ENCODE results near the gene LRCOL1. TPM values are rescaled to one million over a fixed set of nuclear protein-coding genes. Genes with fewer than 3 reads are reported as not detected.

The LRCOL1 gene
- total RNA-seq, 2 donors from 2014 or later = not detected

DNA sequence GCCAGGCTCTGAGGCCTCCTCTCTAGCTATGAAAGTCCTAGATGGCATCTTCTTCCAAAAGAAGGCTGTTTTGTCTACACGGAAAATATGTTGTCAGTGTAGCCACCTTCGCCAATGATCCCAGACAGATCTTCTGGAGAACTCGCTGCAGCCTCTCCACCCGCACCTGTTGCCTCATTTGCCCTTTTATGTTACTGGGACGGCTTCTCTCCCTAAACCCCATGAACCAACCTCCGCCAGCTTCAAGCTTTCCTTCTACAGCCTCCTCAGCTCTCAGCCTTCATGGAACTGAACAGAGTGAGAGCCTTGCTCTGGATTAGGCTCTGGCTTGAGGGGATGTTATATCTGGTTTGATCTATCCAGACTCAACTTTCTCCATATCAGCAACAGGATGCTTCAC is 18.9 kb upstream of the LRCOL1 start:
- no peak overlapping the region for H3K4me3 ChIP-seq
- H3K4me1 ChIP-seq = no peaks in the 10 kb centered on the region
- 95 to 96% methylated on average over 6 of the region's 6 CpGs for WGBS, 2 donors
- H3K36me3 ChIP-seq (replicated peaks in 1 of 2; ENCODE audit: insufficient read depth in 1 of 2, low read depth in 2 of 2) = peaks cover 5 to 8% of the 10 kb centered on the region in 2 donors
- intact Hi-C loops (cut with DNase I) = no loop called here
- TF ChIP-seq, protein P1, sequence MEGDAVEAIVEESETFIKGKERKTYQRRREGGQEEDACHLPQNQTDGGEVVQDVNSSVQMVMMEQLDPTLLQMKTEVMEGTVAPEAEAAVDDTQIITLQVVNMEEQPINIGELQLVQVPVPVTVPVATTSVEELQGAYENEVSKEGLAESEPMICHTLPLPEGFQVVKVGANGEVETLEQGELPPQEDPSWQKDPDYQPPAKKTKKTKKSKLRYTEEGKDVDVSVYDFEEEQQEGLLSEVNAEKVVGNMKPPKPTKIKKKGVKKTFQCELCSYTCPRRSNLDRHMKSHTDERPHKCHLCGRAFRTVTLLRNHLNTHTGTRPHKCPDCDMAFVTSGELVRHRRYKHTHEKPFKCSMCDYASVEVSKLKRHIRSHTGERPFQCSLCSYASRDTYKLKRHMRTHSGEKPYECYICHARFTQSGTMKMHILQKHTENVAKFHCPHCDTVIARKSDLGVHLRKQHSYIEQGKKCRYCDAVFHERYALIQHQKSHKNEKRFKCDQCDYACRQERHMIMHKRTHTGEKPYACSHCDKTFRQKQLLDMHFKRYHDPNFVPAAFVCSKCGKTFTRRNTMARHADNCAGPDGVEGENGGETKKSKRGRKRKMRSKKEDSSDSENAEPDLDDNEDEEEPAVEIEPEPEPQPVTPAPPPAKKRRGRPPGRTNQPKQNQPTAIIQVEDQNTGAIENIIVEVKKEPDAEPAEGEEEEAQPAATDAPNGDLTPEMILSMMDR (IDR thresholded peaks at IDR 0.05) = no peak
- no peak for TF ChIP-seq POLR2A (IDR thresholded peaks at IDR 0.05)
- DNase-seq (no peak), ATAC-seq (no peak)
- no peaks in the 10 kb centered on the region for H3K9me3 ChIP-seq
- H3K27me3 ChIP-seq = no peaks in the 10 kb centered on the region
- H3K27ac ChIP-seq = no peak overlapping the region

DNA sequence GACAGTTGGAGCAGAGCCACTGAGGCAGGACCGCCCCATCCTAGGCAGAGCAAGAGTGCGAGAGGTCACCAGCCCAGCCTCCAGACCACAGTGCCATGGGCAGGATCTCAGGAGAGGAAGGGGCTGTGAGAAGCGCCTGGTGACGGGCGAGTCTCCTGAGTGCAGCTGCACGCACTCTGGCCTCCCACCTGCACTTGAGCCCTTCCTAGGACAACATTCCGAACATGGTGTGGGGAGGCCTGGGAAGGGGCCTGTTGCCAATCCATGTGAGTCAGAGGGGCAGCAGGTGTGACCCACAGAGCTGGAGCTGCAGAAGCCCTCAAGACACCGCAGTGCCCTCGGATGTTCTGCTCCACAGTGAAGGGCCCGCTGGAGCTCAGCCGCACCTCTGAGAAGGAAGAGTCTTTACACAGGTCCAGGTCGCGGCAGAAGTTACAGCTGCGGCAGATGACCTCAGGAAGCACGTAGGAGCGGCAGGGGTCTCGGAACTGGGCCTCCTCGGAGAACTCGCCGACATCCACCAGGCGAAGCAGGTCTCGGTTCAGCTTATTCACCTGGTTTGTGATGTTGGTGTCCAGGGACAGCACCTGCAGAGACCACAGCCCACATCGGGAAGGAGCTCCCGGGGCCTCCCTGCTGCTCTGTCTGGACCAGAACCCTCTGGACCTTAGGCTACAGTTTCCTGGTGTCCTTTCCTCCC is 15.5 kb upstream of the LRCOL1 start:
- WGBS, 2 donors = 96 to 98% methylated on average over 20 to 23 of the region's 24 CpGs
- Histone ChIP-seq H3K27me3 (no peaks in the 10 kb centered on the region), H3K27ac (no peak overlapping the region), H3K36me3 (replicated peaks in 1 of 2; ENCODE audit: insufficient read depth in 1 of 2, low read depth in 2 of 2) (peaks cover 0 to 4% of the 10 kb centered on the region in 2 donors), H3K4me3 (no peak overlapping the region), H3K4me1 (no peaks in the 10 kb centered on the region), H3K9me3 (no peaks in the 10 kb centered on the region)
- DNase-seq = no peak
- intact Hi-C loops (cut with DNase I) = no loop called here
- ATAC-seq = no peak
- TF ChIP-seq POLR2A (IDR thresholded peaks at IDR 0.05) = no peak
- TF ChIP-seq, protein P1 (IDR thresholded peaks at IDR 0.05) = no peak

DNA sequence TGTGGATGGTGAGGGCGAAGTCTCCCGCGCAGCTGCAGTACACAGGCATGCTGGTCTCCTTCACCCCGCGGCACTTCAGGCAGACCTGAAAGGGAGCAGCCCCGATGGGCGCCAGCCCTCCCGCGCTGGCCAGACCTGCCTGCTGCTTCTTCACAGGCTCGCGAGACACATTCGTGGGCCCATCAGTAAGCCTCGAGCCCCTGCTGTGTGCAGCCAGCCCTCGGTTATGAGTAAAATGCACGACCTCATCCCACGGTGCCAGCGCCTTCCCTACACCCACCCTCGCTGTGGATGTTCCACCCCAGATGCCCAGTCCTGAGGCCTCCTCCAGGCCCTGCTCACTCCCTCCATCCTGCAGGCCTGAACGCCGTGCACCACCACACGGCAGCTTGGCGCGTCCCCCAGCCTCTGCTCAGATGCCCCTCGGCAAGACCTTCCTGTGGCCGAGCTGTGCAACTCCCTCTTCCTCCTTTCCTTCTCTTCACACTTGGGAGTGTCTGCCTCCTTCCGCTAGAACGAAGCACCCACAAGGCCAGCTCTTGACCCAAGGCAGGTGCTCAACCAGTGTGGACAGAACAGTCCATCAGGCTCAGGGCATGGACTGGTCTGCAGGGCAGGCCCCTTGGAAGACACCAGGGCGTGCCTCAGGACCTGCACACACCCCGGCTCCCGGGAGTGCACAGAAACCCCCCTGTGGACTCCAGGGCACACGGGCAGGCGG is 14.7 kb upstream of the LRCOL1 start:
- H3K27me3 ChIP-seq = peaks cover 0 to 2% of the 10 kb centered on the region in 2 donors
- no peaks in the 10 kb centered on the region for H3K9me3 ChIP-seq
- H3K4me1 ChIP-seq = no peaks in the 10 kb centered on the region
- TF ChIP-seq, protein P1 (IDR thresholded peaks at IDR 0.05) = no peak
- no peak for TF ChIP-seq POLR2A (IDR thresholded peaks at IDR 0.05)
- no peak overlapping the region for H3K4me3 ChIP-seq
- intact Hi-C loops (cut with DNase I) = no loop called here
- ATAC-seq = no peak
- peaks cover 0 to 4% of the 10 kb centered on the region in 2 donors for H3K36me3 ChIP-seq (replicated peaks in 1 of 2; ENCODE audit: insufficient read depth in 1 of 2, low read depth in 2 of 2)
- no peak for DNase-seq
- no peak overlapping the region for H3K27ac ChIP-seq
- 90 to 94% methylated on average over 21 to 30 of the region's 32 CpGs for WGBS, 2 donors

DNA sequence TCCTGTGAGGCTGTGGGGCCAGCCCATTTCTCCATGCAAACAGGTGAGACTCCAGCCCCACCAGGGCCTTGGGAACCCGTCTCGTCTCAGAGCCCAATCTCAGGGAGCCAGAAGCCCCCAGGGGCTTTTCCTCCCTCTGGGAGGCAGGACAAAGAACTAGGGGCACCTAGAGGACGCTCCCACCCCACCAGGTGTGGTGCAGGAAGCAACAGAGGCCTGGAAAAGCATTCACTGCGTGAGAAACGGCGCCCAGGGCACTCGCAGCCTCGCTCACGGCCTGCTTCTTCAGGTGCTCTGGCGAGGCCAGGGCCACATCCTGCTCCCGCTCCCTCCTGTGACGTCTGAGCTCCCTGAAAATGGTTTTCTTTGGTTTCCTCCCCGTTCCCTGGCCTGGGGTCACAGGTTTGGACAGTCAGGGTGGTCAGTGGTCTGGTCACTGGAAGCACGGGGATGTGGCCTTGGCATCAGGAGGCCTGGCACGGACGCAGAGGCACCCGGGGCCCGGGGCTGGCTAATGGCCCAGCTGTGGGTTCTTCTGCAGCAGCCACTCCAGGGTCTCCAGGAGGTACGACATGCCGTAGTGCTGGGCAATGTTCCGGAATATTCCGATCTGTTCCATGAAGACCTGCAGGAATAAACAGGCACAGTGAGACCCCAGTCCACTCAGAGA is 13.9 kb upstream of the LRCOL1 start:
- no peak for ATAC-seq
- TF ChIP-seq, protein P1 (IDR thresholded peaks at IDR 0.05) = no peak
- Histone ChIP-seq H3K4me3 (no peak overlapping the region), H3K27me3 (peaks cover 0 to 4% of the 10 kb centered on the region in 2 donors), H3K27ac (no peak overlapping the region), H3K4me1 (no peaks in the 10 kb centered on the region), H3K36me3 (replicated peaks in 1 of 2; ENCODE audit: insufficient read depth in 1 of 2, low read depth in 2 of 2) (peaks cover 0 to 4% of the 10 kb centered on the region in 2 donors), H3K9me3 (no peaks in the 10 kb centered on the region)
- WGBS, 2 donors = 91 to 95% methylated on average over 10 to 22 of the region's 22 CpGs
- no peak for DNase-seq
- intact Hi-C loops (cut with DNase I) = no loop called here
